Stimulated activated effector memory CD8-positive, alpha-beta T cell treated with anti-CD3 and anti-CD28 coated beads, Interleukin-12 subunit alpha, Interleukin-12 subunit beta, amount 100 ng/mL, for 72 hours (primary cell): Measurements from ENCODE around the gene YIF1B.

Source experiments
- ATAC-seq: fragments of 150-1000 bp; cut with Tn5 transposase; 2 replicates; pipeline ENCODE4 v1.10.0; 2021
- DNase-seq, 2 donors: peaks; one replicate each; pipeline ENCODE4 v3.0.0; 2021 to 2022; ENCODE audit warnings: low spot score in 2 of 2
- H3K27ac Mint-ChIP-seq: one replicate; pipeline ENCODE4 v1.8.0; 2022; ENCODE audit warnings: mild to moderate bottlenecking, mixed read lengths
- H3K36me3 Mint-ChIP-seq: one replicate; pipeline ENCODE4 v1.8.0; 2022; ENCODE audit warnings: mild to moderate bottlenecking, mixed read lengths
- H3K4me1 Mint-ChIP-seq: one replicate; pipeline ENCODE4 v1.8.0; 2022; ENCODE audit warnings: mixed read lengths
- H3K4me3 Mint-ChIP-seq: one replicate; pipeline ENCODE4 v1.8.0; 2022; ENCODE audit warnings: mild to moderate bottlenecking, mixed read lengths
- H3K9me3 Mint-ChIP-seq: one replicate; pipeline ENCODE4 v1.8.0; 2022; ENCODE audit warnings: mixed read lengths

YIF1B gene

DNA sequence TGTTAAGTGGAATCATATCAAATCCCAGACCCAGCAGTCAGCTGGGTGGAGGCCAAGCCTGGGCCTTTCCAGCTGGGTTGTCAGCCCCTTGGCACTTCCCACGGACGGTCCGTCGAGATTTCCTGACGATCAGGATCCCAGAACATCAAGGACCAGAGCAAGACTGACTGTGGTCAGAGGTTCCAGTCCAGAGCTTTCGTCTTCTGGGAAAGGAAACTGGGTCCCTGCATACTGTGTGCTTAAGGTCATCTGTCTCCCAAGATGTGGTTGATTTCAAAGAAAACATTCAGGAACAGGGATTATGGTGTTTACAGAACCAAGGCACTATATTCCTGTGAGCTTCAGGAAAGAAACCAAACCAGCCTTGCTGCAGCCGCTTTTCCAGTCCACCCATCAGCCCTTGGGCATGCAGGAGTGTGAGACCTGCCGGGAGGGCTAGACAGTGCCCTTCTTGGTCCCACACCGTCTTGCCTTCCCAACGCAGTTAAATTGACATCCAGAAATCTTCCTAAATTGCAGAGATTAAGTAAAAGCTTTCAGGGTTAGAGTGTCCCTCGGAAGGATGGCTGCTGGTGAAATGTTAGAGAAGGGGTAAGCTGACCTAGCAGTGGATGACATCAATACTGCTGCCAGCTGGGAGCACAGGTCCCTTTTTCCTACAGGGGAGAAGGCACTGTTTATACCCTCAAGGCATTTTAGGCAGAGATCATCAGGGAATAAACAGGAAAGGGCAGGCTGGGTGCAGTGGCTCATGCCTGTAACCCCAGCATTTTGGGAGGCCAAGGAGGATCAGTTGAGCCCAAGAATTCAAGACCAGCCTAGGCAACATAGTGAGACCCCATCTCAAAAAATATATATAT lies 16.7 kb downstream of the YIF1B start:
- Mint-ChIP-seq H3K9me3 (no peaks in the 10 kb centered on the region), H3K27ac (no peak overlapping the region), H3K4me3 (no peak overlapping the region), H3K4me1 (no peaks in the 10 kb centered on the region), H3K36me3 (peaks cover 5% of the 10 kb centered on the region)
- DNase-seq (no peak), ATAC-seq (no peak)

GRCh38 chr19:38294090-38294489 lies 21.7 kb downstream of the YIF1B start:
- DNase-seq (no peak), ATAC-seq (no peak)
- no peak overlapping the region for H3K27ac Mint-ChIP-seq

DNA sequence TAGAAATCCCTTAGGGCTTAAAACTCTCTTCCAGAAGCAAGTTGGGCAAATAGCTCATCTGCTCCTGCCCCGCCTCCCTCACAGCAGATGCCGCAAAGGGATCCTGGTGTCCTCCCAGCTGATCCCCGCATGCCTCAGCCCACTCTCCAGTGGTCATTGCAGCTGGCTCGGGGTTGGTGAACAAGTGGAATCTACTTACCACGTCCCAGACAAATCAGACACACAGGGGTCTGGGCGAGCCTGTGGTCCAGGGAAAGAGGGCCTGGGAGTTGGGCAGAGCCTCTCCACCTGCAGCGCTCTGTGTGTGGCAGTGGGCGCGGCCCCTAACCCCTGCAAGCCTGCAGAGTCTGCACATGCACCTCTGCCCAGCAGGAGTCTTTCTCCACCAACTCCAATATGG lies 22.5 kb downstream of the YIF1B start:
- Mint-ChIP-seq H3K36me3 (no peaks in the 10 kb centered on the region), H3K4me1 (no peaks in the 10 kb centered on the region), H3K9me3 (no peaks in the 10 kb centered on the region), H3K27ac (peak overlapping the region; percentile 37), H3K4me3 (no peak overlapping the region)
- DNase-seq (no peak), ATAC-seq (no peak)

More at GRCh38 chr19:38294090-38294489, 21.7 kb downstream of the YIF1B start:
- no peak overlapping the region for H3K4me3 Mint-ChIP-seq
- no peaks in the 10 kb centered on the region for H3K9me3 Mint-ChIP-seq
- no peaks in the 10 kb centered on the region for H3K36me3 Mint-ChIP-seq
- H3K4me1 Mint-ChIP-seq, result no peaks in the 10 kb centered on the region

- Mint-ChIP-seq H3K9me3 (no peaks in the 10 kb centered on the region), H3K36me3 (no peaks in the 10 kb centered on the region), H3K4me1 (no peaks in the 10 kb centered on the region), H3K27ac (no peak overlapping the region), H3K4me3 (no peak overlapping the region)
- ATAC-seq (no peak), DNase-seq (no peak)
These were observed 23.9 kb downstream of the YIF1B start for GRCh38 chr19:38291855-38292254.

- H3K9me3 Mint-ChIP-seq, result no peaks in the 10 kb centered on the region
- no peak overlapping the region for H3K4me3 Mint-ChIP-seq
- ATAC-seq (peak; percentile 39), DNase-seq (no peak)
- H3K27ac Mint-ChIP-seq, result peak overlapping the region; percentile 43
- H3K36me3 Mint-ChIP-seq, result no peaks in the 10 kb centered on the region
- no peaks in the 10 kb centered on the region for H3K4me1 Mint-ChIP-seq
These were observed 25.1 kb downstream of the YIF1B start for GRCh38 chr19:38290631-38291147.

GRCh38 chr19:38289955-38290354 lies 25.8 kb downstream of the YIF1B start:
- Mint-ChIP-seq H3K36me3 (no peaks in the 10 kb centered on the region), H3K4me1 (no peaks in the 10 kb centered on the region), H3K4me3 (no peak overlapping the region), H3K27ac (no peak overlapping the region), H3K9me3 (no peaks in the 10 kb centered on the region)
- ATAC-seq (no peak), DNase-seq (no peak)

DNA sequence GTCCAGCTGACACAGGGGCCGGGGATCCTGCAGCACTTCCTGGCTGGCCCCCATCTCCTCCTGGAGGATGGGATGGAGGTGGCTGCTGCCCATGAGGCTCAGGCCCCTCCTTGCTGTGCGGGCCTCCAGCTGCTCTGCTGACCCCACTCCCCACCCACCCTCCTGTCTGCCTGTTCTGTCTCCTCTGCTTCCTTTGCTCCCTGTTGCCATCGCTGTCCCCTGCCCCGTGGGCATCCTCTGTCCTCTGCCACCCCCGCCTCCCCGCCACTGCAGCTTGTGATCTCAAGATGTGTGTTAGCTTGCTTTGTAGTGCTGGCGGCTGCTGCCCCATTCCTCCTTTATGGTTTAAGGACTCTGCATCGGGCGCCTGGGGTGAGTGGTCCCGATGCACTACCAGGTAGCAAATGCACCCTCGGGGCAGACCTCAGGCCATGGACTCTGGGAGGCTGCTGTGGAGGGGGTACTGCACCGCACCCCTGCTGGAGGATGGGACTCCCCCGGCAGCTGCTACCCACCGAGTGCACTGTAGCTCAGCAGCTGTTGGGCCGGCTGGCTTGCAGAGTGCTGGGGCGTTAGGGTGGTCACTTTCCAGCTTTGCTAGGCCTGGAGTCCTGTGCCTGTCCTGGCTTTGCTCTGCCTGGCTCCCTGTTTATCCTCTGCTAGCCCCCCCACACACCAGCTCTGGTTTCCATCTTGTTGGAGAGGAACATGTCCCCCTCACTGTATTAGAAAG lies 27.5 kb downstream of the YIF1B start:
- DNase-seq (no peak), ATAC-seq (no peak)
- Mint-ChIP-seq H3K9me3 (no peaks in the 10 kb centered on the region), H3K4me3 (no peak overlapping the region), H3K27ac (no peak overlapping the region), H3K4me1 (no peaks in the 10 kb centered on the region), H3K36me3 (no peaks in the 10 kb centered on the region)

- no peaks in the 10 kb centered on the region for H3K4me1 Mint-ChIP-seq
- no peak overlapping the region for H3K27ac Mint-ChIP-seq
- H3K36me3 Mint-ChIP-seq, result no peaks in the 10 kb centered on the region
- H3K9me3 Mint-ChIP-seq, result no peaks in the 10 kb centered on the region
- no peak for ATAC-seq
- DNase-seq, result no peak
- no peak overlapping the region for H3K4me3 Mint-ChIP-seq
These were observed 28.1 kb downstream of the YIF1B start for GRCh38 chr19:38287604-38288003.

GRCh38 chr19:38285567-38285966 lies 30.2 kb downstream of the YIF1B start:
- H3K4me1 Mint-ChIP-seq, result peaks cover 6% of the 10 kb centered on the region
- no peak overlapping the region for H3K4me3 Mint-ChIP-seq
- H3K9me3 Mint-ChIP-seq, result no peaks in the 10 kb centered on the region
- no peak overlapping the region for H3K27ac Mint-ChIP-seq
- DNase-seq, result no peak
- H3K36me3 Mint-ChIP-seq, result no peaks in the 10 kb centered on the region
- no peak for ATAC-seq

GRCh38 chr19:38284422-38284821 lies 31.3 kb downstream of the YIF1B start:
- H3K27ac Mint-ChIP-seq, result no peak overlapping the region
- H3K4me3 Mint-ChIP-seq, result no peak overlapping the region

DNA sequence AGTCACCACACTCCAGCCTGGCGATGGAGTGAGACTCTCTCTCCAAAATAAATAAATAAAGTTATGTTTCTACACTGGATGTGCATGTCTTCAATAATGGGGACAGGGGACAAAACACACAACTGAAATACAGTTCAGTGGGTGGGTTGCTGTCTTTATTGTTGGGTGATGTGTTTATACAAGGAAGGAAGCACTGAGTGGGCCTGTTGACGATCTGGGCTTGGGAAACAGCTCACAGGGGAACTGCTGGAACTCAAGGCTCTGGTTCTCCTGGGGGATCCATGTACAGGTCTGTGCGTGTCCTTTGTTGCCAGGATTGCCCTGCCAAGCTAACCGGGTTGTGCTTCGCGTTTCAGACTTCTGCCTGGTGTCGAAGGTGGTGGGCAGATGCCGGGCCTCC lies 32.5 kb downstream of the YIF1B start:
- peaks cover 6% of the 10 kb centered on the region for H3K4me1 Mint-ChIP-seq
- no peaks in the 10 kb centered on the region for H3K9me3 Mint-ChIP-seq
- DNase-seq (no peak), ATAC-seq (no peak)
- H3K27ac Mint-ChIP-seq, result no peak overlapping the region
- H3K4me3 Mint-ChIP-seq, result no peak overlapping the region
- H3K36me3 Mint-ChIP-seq, result no peaks in the 10 kb centered on the region

More at GRCh38 chr19:38284422-38284821, 31.3 kb downstream of the YIF1B start:
- no peaks in the 10 kb centered on the region for H3K9me3 Mint-ChIP-seq
- ATAC-seq (no peak), DNase-seq (no peak)
- no peaks in the 10 kb centered on the region for H3K36me3 Mint-ChIP-seq
- peaks cover 6% of the 10 kb centered on the region for H3K4me1 Mint-ChIP-seq

DNA sequence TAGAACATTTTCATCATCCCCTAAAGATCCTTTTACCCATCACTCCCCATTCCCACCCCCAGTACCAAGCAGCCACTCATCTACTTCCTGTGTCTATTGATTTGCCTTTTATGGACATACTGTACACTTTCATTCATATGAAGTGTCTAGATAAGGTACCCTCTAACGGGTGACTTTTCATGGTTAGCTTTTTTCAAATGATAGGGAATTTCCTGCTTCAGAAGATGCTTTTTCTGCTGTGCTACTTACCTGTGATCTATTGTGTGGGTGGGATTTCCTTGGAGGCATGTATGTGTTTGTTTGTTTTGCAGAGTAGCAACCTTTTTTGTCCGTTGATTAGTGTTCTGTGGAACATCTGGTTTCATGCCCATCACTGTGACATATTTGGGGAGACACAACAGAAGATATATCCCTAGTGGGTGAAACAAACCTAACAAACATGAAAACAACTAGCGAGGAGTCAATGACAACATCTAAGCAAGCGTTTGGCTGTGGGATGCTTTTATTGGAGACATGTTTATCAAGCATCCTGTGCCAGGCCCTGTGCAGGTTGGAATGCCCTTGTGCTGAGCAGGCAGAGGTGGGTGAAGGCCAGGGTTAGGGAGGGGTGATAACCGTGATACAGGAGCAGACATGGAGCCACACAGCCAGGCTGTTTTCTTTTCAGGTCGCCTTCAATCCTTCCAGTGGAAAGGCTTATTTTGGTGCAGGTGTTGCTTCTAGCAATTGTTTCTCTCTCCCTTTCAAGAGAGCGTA lies 33.8 kb downstream of the YIF1B start:
- H3K9me3 Mint-ChIP-seq, result no peaks in the 10 kb centered on the region
- DNase-seq (no peak), ATAC-seq (no peak)
- no peaks in the 10 kb centered on the region for H3K36me3 Mint-ChIP-seq
- no peak overlapping the region for H3K4me3 Mint-ChIP-seq
- H3K27ac Mint-ChIP-seq, result no peak overlapping the region
- H3K4me1 Mint-ChIP-seq, result peaks cover 6% of the 10 kb centered on the region

DNA sequence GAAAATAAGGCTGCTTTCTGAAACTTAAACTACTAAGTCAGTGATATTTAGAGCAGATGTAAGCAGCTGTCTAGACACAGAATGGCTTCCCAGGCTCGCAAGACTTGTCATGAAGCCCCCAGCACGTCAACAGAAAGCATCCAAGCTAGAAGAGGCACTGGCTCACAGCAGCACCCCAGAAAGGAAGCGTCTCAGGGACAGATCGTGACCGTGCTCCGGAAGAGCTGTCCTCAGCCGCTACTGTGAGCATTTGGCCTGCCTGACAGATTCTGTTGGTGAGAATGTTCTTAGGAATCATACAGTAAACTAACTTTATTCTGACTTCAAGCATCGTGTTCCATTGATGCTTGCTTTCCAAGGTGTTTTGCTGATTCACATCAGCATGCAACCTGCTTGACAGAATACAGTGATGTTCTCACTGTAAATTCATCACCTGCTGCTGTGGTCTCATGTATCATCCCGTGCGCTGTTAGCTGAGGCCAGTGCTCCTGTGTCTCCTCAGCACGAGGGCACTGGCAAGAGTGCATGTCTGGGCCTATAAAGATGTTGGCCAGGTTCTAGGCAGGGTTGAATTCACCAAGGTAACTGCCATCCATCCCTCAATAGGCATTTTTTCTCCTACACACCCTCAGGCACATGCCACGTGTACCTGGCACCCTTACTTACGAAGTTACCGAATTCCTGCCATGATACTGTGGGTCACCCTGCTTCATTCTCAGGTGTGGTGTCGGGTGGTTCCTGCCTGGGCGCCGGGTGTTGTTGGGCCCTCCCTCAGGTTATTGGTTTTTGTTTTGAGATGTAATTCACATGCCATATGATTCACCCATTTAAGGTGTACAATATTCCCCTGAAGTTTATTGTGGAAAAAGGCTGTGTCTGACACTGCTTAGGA lies 35.5 kb downstream of the YIF1B start:
- Mint-ChIP-seq H3K4me1 (peaks cover 6% of the 10 kb centered on the region), H3K27ac (no peak overlapping the region)

GRCh38 chr19:38278751-38279150 lies 37.0 kb downstream of the YIF1B start:
- H3K36me3 Mint-ChIP-seq, result no peaks in the 10 kb centered on the region
- no peak for ATAC-seq
- no peaks in the 10 kb centered on the region for H3K9me3 Mint-ChIP-seq
- H3K4me3 Mint-ChIP-seq, result no peak overlapping the region
- H3K4me1 Mint-ChIP-seq, result peaks cover 6% of the 10 kb centered on the region
- no peak overlapping the region for H3K27ac Mint-ChIP-seq
- DNase-seq, result no peak

More for the DNA sequence above, 35.5 kb downstream of the YIF1B start:
- Mint-ChIP-seq H3K9me3 (no peaks in the 10 kb centered on the region), H3K36me3 (no peaks in the 10 kb centered on the region), H3K4me3 (no peak overlapping the region)
- no peak for ATAC-seq
- no peak for DNase-seq
